Glomerular visceral epithelial cell (primary cell): ENCODE results near the gene KDM6B.
A peak's percentile ranks its signal among the peaks of the same experiment; 100 is the strongest.
"Not testable (repeated sequence)": the region's sequence is repeated elsewhere in the genome, so short reads cannot be mapped to it uniquely, and the experiment has no call there.

Source experiments
- DNase-seq: peaks from one replicate; pipeline ENCODE4 v3.0.0-alpha.2; 2016; ENCODE audit errors: extremely low spot score

Gene KDM6B, protein sequence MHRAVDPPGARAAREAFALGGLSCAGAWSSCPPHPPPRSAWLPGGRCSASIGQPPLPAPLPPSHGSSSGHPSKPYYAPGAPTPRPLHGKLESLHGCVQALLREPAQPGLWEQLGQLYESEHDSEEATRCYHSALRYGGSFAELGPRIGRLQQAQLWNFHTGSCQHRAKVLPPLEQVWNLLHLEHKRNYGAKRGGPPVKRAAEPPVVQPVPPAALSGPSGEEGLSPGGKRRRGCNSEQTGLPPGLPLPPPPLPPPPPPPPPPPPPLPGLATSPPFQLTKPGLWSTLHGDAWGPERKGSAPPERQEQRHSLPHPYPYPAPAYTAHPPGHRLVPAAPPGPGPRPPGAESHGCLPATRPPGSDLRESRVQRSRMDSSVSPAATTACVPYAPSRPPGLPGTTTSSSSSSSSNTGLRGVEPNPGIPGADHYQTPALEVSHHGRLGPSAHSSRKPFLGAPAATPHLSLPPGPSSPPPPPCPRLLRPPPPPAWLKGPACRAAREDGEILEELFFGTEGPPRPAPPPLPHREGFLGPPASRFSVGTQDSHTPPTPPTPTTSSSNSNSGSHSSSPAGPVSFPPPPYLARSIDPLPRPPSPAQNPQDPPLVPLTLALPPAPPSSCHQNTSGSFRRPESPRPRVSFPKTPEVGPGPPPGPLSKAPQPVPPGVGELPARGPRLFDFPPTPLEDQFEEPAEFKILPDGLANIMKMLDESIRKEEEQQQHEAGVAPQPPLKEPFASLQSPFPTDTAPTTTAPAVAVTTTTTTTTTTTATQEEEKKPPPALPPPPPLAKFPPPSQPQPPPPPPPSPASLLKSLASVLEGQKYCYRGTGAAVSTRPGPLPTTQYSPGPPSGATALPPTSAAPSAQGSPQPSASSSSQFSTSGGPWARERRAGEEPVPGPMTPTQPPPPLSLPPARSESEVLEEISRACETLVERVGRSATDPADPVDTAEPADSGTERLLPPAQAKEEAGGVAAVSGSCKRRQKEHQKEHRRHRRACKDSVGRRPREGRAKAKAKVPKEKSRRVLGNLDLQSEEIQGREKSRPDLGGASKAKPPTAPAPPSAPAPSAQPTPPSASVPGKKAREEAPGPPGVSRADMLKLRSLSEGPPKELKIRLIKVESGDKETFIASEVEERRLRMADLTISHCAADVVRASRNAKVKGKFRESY (N-terminal part only)

DNA sequence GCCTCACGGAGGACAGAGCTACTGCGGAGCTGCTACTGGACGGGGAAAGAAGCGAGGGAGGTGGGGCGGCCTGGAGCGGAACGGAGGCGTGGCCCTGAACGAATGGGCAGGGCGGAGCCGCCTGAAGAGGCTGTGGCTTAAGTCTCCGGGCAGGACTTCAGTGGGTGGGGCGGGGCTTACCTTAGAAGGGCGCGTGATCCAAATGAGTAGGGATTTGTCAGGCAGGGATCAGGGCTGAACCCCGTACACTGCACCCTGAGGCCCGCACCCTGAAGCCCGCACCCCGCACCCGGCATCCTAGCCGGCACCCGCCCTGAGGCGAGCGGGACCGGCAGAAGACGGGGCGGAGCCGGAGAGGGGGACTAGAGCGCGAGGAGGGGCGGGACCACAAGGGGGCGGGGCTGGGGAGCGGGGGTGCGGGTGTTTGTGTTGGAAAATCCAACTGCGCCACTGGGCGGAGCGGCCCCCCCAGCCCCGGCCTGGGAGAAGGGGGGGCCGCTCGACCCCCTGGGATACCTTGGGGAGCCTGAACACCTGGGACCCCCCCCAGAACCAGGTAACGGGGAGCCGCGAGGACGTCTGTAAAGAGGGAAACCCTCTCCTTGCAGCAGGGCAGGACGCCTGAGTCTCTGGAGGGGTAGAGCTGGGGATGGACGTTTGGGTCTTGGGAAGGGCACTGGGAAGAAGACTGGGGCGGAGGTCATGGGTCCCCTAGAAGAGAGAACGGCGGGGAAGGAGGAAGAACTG lies at the start of gene KDM6B:
Gene KDM6B (plus strand): TSS at position 423 of the 747 bp plus-strand sequence. CDS start 11,338 bp downstream, outside the sequence.
- DNase-seq = peak; percentile 84

DNA sequence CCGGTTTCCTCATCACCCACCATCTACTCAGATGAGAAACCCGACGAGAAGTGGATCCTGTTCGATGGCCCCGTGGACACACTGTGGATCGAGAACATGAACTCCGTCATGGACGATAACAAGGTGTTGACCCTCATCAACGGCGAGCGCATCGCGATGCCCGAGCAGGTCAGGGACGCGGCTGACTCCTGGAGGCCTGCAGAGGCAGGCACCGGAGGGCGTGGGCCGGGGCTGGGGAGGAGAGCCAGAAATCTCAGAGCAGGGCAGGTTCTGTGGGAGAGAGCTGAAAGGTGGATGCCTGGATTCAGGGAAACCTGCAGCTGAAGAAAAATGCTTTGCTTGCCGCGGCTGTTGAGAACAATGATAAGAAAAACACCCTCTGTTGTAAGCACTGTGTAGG lies 47.2 kb upstream of the KDM6B start:
- DNase-seq = no peak

DNA sequence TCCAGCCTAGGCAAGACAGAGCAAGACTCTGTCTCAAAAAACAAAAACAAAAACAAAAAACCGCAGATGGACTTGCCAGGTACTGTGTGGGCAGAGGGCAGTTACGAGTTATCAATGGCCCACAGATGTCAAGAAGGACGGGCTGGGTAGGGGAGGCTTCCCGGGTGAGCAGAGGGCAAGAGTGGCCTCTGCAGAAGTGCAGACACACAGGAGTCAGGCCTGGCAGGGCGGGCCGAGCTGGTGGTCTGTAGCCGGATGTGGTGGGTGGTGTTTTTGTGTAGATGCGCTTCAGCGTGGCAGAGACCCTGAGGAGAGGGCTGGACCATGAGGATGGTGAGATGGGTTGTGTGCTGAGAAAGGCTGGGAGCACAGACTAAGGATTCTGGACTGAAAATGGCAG lies 44.9 kb upstream of the KDM6B start:
- no peak for DNase-seq

DNA sequence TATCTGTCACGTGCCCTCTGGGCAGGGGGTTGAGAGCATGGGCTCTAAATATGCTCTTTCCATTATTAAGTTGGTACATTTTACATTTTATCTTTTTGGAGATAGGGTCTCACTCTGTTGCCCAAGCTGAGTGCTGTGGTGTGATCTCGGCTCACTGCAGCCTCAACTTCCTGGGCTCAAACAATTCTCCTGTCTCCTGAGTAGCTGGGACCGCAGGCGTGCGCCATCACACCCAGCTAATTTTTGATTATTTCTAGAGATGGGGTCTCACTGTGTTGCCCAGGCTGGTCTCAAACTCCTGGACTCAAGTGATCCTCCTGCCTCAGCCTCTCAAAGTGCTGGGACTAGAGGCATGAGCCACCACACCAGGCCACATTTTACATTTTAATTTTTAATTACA lies 43.9 kb upstream of the KDM6B start:
- DNase-seq = no peak

DNA sequence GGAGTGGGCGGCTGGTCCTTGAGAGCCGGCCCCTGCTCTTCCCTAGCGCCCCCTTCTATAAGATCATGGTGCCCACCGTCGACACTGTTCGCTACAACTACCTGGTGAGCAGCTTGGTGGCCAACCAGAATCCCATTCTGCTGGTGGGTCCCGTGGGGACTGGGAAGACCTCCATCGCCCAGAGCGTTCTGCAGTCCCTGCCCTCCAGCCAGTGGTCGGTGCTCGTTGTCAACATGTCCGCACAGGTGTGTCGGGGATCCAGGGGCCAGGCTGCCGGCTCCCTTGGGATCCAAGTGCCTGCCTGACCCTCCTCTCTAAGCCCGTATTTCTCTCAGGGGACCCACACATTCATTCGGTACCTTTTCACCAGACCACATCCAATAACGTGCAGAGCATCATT lies 41.4 kb upstream of the KDM6B start:
- DNase-seq = no peak

DNA sequence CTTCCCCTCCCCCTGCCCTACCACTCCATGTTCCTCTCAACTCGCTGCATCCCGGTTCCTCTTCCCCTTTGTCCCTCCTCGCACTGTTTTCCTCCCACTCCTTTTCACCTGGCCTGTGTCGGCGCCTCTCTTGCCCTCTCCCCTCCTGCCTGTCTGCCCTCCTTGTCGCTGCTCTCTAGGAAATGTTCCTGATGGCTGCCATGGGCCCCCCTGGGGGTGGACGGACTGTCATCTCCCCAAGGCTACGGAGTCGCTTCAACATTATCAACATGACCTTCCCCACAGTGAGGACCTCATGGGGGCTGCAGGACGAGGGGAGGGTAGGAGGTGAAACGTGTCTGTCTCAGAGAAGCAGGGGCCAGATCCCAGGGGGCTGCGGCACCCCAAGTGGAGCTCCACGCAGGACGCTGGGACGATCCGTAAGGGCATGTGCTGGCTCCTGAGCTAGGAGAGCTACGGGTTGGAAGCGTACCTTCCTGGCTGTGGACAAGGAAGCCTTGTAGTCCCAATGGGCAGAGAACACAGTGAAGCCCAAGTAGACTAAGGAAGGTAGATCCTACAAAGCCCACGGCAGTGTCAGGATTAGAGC lies 39.8 kb upstream of the KDM6B start:
- DNase-seq = no peak

DNA sequence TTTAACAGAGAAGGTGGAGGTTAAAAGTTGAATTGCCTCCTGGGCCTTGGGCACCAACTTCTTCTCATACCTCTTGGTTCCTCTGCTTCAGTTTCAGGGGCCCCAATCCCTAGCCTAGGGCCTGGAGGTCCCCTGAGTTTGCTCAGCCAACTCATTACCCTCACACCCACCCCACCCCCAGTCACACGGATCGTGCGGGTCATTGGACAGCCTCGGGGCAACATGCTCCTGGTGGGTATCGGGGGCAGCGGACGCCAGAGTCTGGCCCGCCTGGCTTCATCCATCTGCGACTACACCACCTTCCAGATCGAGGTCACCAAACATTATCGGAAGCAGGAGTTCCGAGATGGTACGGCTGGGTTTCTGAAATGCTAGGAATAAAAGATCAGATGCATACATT lies 36.0 kb upstream of the KDM6B start:
- DNase-seq = no peak

DNA sequence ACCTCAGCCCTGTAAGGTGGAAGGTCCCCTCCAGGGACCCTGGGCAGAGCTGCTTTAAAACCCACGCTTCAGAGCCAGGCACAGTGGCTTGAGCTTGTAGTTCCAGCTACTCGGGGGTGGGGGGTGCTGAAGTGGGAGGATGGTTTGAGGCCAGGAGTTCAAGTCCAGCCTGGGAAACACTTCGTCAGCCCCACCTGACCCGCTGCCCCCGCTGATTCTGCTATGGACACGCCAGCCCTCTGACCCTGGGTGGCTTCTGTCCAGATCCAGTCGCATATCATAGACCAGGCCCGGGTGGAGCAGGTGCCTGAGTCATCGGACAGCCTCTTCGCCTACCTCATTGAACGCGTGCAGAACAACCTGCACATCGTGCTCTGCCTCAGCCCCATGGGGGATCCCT lies 35.2 kb upstream of the KDM6B start:
- no peak for DNase-seq

DNA sequence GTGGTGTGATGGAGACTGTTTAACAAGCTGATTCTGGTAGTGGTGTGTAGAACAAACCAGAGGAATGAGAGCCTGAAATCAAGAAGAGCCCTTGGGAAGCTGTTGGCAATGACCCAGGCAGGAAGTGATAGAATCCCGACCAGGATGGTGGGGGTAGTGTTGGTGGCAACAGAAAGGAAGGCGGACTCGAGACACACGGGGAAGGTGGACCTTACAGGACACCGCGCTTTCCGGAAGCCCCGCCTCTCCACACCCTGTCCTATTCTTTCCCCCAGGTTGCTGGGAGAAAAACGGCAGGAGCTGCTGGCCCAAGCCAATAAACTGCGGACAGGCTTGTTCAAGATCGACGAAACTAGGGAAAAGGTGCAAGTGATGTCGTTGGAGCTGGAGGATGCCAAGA lies 30.0 kb upstream of the KDM6B start:
- no peak for DNase-seq

DNA sequence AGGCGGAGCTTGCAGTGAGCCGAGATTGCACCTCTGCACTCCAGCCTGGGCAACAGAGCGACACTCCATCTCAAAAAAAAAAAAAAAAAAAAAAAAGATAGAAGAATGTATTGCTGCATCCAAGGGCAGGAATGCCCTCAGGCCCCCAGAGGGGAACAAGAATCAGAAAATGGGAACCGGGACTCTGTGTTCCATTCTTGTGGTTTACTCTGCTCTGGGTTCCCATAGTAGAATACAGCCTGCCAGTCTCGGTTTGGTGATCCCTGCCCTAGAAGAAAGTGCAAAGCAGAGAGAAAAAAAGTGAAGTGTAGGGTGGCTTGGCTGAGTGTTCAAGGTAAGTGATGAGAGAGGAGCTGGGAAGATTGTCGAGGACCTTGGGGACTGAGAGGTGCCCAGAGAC lies 27.4 kb upstream of the KDM6B start:
- DNase-seq = no peak

DNA sequence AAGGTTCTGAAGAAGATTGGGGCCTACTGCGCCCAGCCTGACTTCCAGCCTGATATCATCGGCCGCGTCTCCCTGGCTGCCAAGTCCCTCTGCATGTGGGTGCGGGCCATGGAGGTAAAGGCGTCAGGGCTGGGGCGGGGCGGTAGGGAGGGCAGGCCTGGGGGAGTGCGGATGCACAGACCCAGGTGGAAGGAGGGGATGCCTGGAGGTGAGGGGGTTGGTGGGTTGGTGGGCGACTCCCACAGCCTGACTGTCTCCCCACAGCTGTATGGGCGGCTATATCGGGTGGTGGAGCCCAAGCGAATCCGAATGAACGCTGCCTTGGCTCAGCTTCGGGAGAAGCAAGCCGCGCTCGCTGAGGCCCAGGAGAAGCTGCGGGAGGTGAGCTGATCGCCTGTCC lies 26.8 kb upstream of the KDM6B start:
- DNase-seq = no peak

DNA sequence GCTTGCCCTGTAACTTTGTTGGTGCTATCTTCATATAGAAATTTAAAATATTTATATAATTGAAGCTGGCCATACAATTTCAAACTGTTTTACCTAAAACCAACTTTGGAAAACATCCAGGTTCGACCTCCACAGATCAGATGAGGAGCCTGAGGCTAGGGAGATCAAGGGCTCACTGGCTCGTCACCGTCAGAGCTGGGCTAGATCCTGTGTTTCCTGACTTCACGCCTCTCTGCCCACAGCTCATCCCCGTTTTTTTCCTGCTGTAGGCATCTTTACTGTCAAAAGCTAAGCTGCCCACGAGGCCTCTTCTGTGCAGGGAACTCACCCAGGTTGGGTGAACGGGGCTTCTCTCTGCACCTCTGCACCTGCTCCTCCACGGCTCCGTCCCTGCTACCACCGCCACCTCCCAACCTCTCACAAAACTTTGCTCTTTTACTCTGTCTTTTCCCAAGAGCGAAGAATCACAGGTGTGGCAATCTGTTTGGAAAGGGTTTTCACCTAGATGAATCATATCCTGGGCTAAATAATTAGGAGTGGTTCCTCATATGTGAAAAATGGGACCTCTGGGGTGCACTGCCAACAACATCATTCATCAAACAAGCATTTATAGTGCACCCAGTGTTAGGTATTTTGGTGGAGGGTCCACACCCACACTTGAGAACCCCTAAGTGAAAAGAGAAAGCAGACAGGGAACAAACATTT lies 24.8 kb upstream of the KDM6B start:
- peak; percentile 30 for DNase-seq

DNA sequence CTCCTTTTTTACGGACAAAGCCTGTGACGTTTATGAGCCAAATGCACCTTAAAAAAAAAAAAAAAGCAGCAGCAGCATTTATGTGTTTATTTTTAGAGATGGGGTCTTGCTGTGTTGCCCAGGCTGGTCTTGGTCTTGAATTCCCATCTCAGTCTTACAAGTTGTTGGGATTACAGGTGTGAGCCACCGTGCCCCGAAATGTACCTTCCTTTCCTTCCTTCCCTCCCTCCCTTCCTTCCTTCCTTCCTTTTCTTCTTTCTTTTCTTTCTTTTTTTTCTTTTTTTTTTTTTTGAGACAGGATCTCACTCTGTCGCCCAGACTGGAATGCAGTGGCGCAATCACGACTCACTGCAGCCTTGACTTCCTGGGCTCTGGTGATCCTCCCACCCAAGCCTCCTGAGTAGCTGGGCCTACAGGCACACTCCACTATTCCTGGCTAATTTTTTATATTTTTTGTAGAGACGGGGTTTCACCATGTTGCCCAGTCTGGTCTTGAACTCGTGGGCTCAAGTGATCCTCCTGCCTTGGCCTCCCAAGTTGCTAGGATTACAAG lies 24.1 kb upstream of the KDM6B start:
- not testable (repeated sequence) for DNase-seq

DNA sequence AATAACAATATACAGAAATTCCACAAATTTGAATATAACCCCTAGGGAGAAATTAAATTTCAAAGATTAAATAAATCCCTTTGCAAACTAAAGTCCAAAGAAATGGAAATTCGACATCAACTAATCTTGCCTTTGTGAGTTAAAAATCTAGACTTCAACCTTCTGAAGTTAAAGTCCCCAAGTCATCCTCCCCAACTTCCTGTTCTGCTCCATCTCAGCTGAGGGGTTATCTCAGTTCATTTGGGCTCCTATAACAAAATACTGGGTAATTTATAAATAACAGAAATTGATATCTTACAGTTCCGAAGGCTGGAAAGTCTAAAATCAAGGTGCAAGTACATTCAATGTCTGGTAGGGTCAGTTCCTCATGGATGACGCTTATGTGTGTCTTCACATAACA lies 22.8 kb upstream of the KDM6B start:
- DNase-seq = no peak

DNA sequence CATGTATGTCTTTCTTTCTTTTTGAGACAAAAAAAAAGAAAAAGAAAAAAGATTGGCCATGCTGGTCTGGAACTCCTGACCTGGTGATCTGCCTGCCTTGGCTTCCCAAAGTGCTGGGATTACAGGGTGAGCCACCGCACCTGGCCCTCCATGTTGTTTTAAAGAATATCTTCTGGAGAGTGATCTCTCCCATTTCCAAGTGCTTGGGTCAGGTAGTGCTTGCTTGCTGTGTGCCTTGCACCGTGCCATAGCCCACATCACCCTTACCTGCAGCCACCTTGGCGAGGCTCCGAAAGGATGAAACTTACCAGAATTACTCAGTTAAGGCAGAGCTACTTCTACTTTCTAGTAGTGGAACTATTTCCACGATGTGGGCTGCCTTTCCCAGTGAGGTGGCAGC lies 19.0 kb upstream of the KDM6B start:
- no peak for DNase-seq

DNA sequence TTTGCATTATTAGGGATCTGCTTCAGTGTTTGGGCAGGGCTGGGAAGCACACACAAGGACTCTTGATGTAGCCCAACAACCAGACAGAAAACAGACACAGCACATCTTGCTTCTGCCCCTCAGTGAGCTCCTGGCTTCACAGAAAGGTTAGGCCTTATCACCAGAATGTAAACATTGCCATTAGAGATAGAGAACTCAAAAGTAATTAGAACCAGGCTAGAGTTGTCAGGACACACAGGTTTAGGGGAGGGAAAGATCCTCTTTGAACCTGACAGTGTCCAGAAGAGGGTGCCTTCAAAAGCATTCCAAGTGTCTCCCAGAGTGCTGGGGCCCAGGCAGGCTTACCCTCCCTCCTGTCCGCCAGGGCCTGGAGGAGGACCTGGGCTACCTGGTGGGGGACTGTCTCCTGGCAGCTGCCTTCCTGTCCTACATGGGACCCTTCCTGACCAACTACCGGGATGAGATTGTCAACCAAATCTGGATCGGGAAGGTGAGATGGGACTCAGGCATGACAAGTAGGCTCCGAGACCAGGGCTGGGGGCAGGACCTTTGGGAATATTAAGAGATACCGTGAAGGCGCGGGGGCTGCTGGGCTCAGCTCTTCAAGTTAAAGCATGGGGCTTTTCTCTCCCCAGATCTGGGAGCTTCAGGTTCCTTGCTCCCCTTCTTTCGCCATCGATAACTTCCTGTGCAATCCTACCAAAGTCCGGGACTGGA lies 16.9 kb upstream of the KDM6B start:
- DNase-seq = no peak

DNA sequence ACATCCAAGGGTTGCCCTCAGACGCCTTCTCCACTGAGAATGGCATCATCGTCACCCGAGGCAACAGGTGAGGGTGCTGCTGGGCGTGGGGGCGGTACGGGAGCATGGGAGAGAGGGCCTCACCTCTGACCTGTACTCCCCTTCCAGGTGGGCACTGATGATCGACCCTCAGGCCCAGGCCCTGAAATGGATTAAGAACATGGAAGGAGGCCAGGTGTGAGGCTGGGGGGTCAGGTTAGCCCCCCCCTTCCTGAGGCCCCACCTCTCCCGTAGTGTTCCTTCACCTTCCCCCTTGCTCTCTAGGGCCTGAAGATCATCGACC lies 16.4 kb upstream of the KDM6B start:
- no peak for DNase-seq

DNA sequence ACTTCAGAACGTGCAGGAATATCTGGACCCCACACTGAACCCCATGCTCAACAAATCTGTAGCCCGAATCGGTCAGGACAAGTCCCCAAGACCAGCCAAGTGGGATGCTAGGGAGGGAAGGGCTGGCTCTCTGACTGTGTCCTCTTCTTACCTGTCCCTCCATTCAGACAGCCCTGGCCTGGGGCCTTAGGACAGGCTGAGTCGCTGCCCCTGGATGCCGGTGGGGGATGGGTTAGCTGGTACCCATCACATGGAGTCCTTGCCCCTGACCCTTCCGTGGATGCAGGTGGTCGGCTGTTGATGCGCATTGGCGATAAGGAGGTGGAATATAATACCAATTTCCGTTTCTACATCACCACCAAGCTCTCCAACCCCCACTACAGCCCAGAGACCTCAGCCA lies 16.0 kb upstream of the KDM6B start:
- no peak for DNase-seq

DNA sequence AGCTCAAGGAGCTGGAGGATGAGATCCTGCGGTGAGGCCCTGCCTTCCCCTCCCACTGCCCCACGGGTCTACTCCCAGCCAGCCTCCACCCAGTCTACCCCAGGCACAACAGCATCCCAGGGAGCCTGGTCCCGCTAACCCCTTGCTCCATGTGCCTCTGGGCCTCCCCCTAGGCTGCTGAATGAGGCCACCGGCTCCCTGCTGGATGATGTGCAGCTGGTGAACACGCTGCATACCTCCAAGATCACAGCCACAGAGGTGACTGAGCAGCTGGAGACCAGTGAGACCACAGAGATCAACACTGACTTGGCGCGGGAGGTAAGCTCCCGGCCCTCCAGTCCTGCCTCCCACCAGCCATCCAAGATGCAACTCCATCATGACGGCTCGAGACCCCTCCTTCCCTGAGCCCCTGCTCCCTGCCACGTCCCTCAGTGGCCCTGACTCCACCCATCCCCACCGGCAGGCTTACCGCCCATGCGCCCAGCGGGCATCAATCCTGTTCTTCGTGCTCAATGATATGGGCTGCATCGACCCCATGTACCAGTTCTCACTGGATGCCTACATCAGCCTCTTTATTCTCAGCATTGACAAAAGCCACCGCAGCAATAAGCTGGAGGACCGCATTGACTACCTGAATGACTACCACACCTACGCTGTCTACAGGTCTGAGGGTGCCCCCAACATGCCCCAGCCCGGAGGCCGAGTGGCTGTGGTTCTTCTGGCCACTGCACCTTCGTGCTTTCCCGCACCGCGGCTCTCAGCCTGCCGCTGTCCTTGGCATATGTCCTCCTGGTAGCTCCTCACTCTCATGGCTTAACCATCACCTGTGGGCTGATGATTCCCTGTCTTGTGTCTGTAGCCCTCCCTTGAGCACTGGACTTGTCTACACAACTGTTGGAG lies 15.0 kb upstream of the KDM6B start:
- DNase-seq = no peak
